HG03442 (cell line): ENCODE data around the gene CEBPZ.
"Not testable (repeated sequence)": the region's sequence is repeated elsewhere in the genome, so short reads cannot be mapped to it uniquely, and the experiment has no call there.

Source experiments
- ATAC-seq: cut with Tn5 transposase; IDR thresholded peaks from one replicate; pipeline ENCODE4 v1.9.1; 2021; ENCODE audit warnings: mild to moderate bottlenecking, moderate library complexity; ENCODE audit not compliant: unreplicated experiment

Gene CEBPZ

GRCh38 chr2:37219046-37219445 is 12.3 kb downstream of the CEBPZ start:
- no peak for ATAC-seq

- no peak for ATAC-seq
Observed at GRCh38 chr2:37215250-37215649, 16.1 kb downstream of the CEBPZ start.

- no peak for ATAC-seq
Observed at GRCh38 chr2:37211939-37212338, 19.5 kb downstream of the CEBPZ start.

GRCh38 chr2:37211212-37211611 is 20.2 kb downstream of the CEBPZ start:
- ATAC-seq, result no peak

- not testable (repeated sequence) for ATAC-seq
Observed at GRCh38 chr2:37206760-37207159, 24.6 kb downstream of the CEBPZ start.

GRCh38 chr2:37205689-37206341 is 25.6 kb downstream of the CEBPZ start:
- ATAC-seq, result no peak

- ATAC-seq, result not testable (repeated sequence)
Observed at GRCh38 chr2:37205071-37205661, 26.2 kb downstream of the CEBPZ start.

GRCh38 chr2:37203708-37204107 is 27.7 kb downstream of the CEBPZ start:
- ATAC-seq, result no peak

GRCh38 chr2:37201766-37202165 is 29.6 kb downstream of the CEBPZ start:
- ATAC-seq, result no peak

- no peak for ATAC-seq
Observed at GRCh38 chr2:37201208-37201607, 30.2 kb downstream of the CEBPZ start.

- ATAC-seq, result no peak
Observed at GRCh38 chr2:37198681-37199065, 32.7 kb downstream of the CEBPZ start.

- peak; percentile 67 for ATAC-seq
Observed at GRCh38 chr2:37196320-37197195, 34.8 kb downstream of the CEBPZ start, which contains the start of gene CEBPZOS. Gene CEBPZOS, plus strand, starts transcription at chr2:37196496. Its CDS starts 3,209 bp downstream, at chr2:37199705.

- not testable (repeated sequence) for ATAC-seq
Observed at GRCh38 chr2:37195862-37196319, 35.5 kb downstream of the CEBPZ start.

GRCh38 chr2:37192551-37192950 is 38.8 kb downstream of the CEBPZ start:
- ATAC-seq, result no peak

GRCh38 chr2:37191747-37192146 is 39.6 kb downstream of the CEBPZ start:
- no peak for ATAC-seq

- ATAC-seq, result no peak
Observed at GRCh38 chr2:37191253-37191652, 40.1 kb downstream of the CEBPZ start.

- ATAC-seq, result no peak
Observed at GRCh38 chr2:37190290-37190689, 41.1 kb downstream of the CEBPZ start.

GRCh38 chr2:37189452-37190153 is 41.8 kb downstream of the CEBPZ start:
- ATAC-seq, result no peak

GRCh38 chr2:37188570-37188969 is 42.8 kb downstream of the CEBPZ start, which contains the start of gene SULT6B1:
Gene SULT6B1, minus strand, starts transcription at chr2:37188670. Its CDS starts 30 bp downstream, at chr2:37188640.
- ATAC-seq, result no peak

- no peak for ATAC-seq
Observed at GRCh38 chr2:37181726-37182684, 49.4 kb downstream of the CEBPZ start.
